ENCODE results near the gene CNTNAP5. TPM values are rescaled to one million over a fixed set of nuclear protein-coding genes. Genes with fewer than 3 reads are reported as not detected.

The CNTNAP5 gene
- total and polyA plus RNA-seq, 9 of the 15 experiments (the other 6 are each of a cell fraction or from before 2014, with no cell fraction given), result not detected

DNA sequence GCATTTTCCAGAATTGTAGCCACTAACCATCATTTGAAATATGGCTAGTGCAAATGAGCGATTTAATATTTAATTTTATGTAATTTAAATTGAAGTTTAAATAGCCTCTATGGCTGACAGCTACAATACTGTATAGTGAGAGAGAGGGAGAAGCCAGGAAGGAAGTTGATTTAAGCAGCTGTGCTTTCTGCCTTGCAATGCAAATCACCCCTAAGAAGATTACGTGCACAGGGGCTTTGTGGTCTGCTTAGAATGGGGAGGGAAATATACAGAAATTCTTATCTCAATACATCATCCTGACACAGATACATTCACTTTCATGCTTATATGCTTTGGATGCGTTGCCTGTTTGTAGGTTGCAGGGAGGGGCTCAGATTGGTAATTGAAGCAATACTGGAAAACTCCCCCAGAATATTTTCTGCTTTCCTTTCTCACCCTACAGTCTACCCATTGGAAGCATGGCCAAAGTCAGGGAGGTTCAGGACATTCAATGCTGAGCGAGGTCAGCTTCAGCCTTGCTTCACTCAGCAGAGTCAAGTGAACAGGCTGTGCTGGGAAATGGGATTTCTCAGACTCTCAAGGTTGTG, 674.0 kb downstream of the CNTNAP5 start:
- TF ChIP-seq RBM22 (IDR thresholded peaks at IDR 0.05; ENCODE audit: low read depth, low read length, poor library complexity, severe bottlenecking) (no peak), DLX4 (CRISPR knock-in tag; IDR thresholded peaks at IDR 0.05) (no peak), PCBP1 (IDR thresholded peaks at IDR 0.05; ENCODE audit: low read depth, low read length, poor library complexity, severe bottlenecking) (no peak), HDAC8 (tag; IDR thresholded peaks at IDR 0.05) (no peak), ZNF57 (CRISPR knock-in tag; IDR thresholded peaks at IDR 0.05) (no peak), ZNF311 (CRISPR knock-in tag; IDR thresholded peaks at IDR 0.05) (no peak), HMG20A (CRISPR knock-in tag; conservative IDR thresholded peaks at IDR 0.05) (no peak), HDAC6 (IDR thresholded peaks at IDR 0.05; ENCODE audit: low read depth, low read length) (no peak), BRD4 (IDR thresholded peaks at IDR 0.05) (no peak)
- in situ Hi-C loops (cut with MboI), result no loop called here
- Histone ChIP-seq H4K20me1 (replicated peaks; ENCODE audit: control insufficient read depth, insufficient read depth, low read length) (no peaks in the 10 kb centered on the region), H3K79me2 (ENCODE audit: control insufficient read depth, insufficient read depth, low read length) (no peaks in the 10 kb centered on the region), H3K36me3 (ENCODE audit: control insufficient read depth, insufficient read depth, low read length) (no peaks in the 10 kb centered on the region), H3K9ac (ENCODE audit: insufficient read depth in 1 of 2, low read depth in 2 of 2, low read length in 2 of 2) (no peak overlapping the region), H3K4me2 (ENCODE audit: insufficient read depth, low read length) (no peak overlapping the region), H3K27ac (ENCODE audit: extremely low read depth, low read depth, low read length) (no peak overlapping the region), H3K4me3 (no peak overlapping the region), H3K27me3 (ENCODE audit: control insufficient read depth in 2 of 2, insufficient read depth in 2 of 2, low read length in 2 of 2) (no peaks in the 10 kb centered on the region), H3K9me1 (ENCODE audit: control insufficient read depth, insufficient read depth, low read length) (no peaks in the 10 kb centered on the region), H2AFZ (ENCODE audit: low read depth, low read length) (no peak overlapping the region), H3K4me1 (replicated peaks in 1 of 2; ENCODE audit: control insufficient read depth in 2 of 2, insufficient read depth in 2 of 2, low read length in 2 of 2) (no peaks in the 10 kb centered on the region), H3K9me3 (replicated peaks; ENCODE audit: control insufficient read depth, insufficient read depth, low read depth, low read length) (no peaks in the 10 kb centered on the region)
- DNase-seq (ENCODE audit: extremely low read depth in 1 of 4, low spot score in 3 of 4), result no peak
- ChIA-PET CTCF (ENCODE audit: low intra/inter-chr PET ratio) (no interaction called here), POLR2A (no interaction called here)
- FAIRE-seq, result no peak
- 0% methylated on average over 3 of the region's 4 CpGs for WGBS (ENCODE audit: insufficient coverage, low coverage, missing lambda C conversion rate)
- ATAC-seq, result no peak
- intact Hi-C loops (cut with micrococcal nuclease), result no loop called here
- BruUV-seq (replicated peaks), result no TSS peak

All from K562 (cell line).